Fibroblast of pulmonary artery (primary cell): ENCODE data around the gene RSPRY1.

ENCODE experiments used
- DNase-seq: peaks from one replicate; pipeline ENCODE4 v3.0.0-alpha.2; 2010; ENCODE audit warnings: low read depth
- H3K4me3 ChIP-seq: replicated peaks from 2 replicates; pipeline ENCODE4 v1.5.1; 2011; ENCODE audit warnings: low read depth, mild to moderate bottlenecking, control low read depth, low read length, moderate library complexity
- CTCF ChIP-seq: IDR thresholded peaks from 2 replicates; pipeline ENCODE4 v1.5.1; 2011; ENCODE audit warnings: mild to moderate bottlenecking, control low read depth, low read length, inconsistent platforms; ENCODE audit errors: missing control alignments

RSPRY1 gene

GRCh38 chr16:57204675-57205074 lies 18.5 kb downstream of the RSPRY1 start:
- no peak for TF ChIP-seq CTCF
- no peak overlapping the region for H3K4me3 ChIP-seq

GRCh38 chr16:57208926-57209325 lies 22.8 kb downstream of the RSPRY1 start:
- H3K4me3 ChIP-seq, result no peak overlapping the region
- no peak for DNase-seq
- no peak for TF ChIP-seq CTCF

More at GRCh38 chr16:57204675-57205074, 18.5 kb downstream of the RSPRY1 start:
- DNase-seq, result no peak

GRCh38 chr16:57209780-57210179 lies 23.7 kb downstream of the RSPRY1 start:
- no peak for DNase-seq
- no peak overlapping the region for H3K4me3 ChIP-seq
- no peak for TF ChIP-seq CTCF

- no peak overlapping the region for H3K4me3 ChIP-seq
- no peak for TF ChIP-seq CTCF
- DNase-seq, result no peak
Measured at GRCh38 chr16:57213462-57213861, 27.3 kb downstream of the RSPRY1 start.

GRCh38 chr16:57216968-57217367 lies 30.8 kb downstream of the RSPRY1 start:
- no peak for DNase-seq

GRCh38 chr16:57223057-57223456 lies 36.9 kb downstream of the RSPRY1 start:
- no peak for TF ChIP-seq CTCF
- DNase-seq, result no peak
- H3K4me3 ChIP-seq, result no peak overlapping the region

More at GRCh38 chr16:57216968-57217367, 30.8 kb downstream of the RSPRY1 start:
- TF ChIP-seq CTCF, result no peak
- H3K4me3 ChIP-seq, result no peak overlapping the region

GRCh38 chr16:57224651-57225335 lies 38.7 kb downstream of the RSPRY1 start:
- no peak for TF ChIP-seq CTCF
- H3K4me3 ChIP-seq, result no peak overlapping the region
- DNase-seq, result no peak
